IPS-18c (cell line): ENCODE measurements around the gene SEMA5B.

Source experiments
- H3K4me3 ChIP-seq: 2 replicates; pipeline ENCODE4 v1.7.0; 2013; ENCODE audit warnings: low read depth, mild to moderate bottlenecking, low read length, moderate library complexity; ENCODE audit not compliant: insufficient read depth
- H3K9me3 ChIP-seq: one replicate; pipeline ENCODE4 v1.6.1; 2013; ENCODE audit warnings: mild to moderate bottlenecking, low read length, moderate library complexity; ENCODE audit not compliant: control insufficient read depth, insufficient read depth

Gene SEMA5B

GRCh38 chr3:123012652-123013051 lies 14.9 kb downstream of the SEMA5B start:
- H3K4me3 ChIP-seq, result no peak overlapping the region
- H3K9me3 ChIP-seq, result no peaks in the 10 kb centered on the region

- Histone ChIP-seq H3K9me3 (no peaks in the 10 kb centered on the region), H3K4me3 (no peak overlapping the region)
These were observed 16.1 kb downstream of the SEMA5B start for GRCh38 chr3:123011447-123011846.

GRCh38 chr3:123008840-123009239 lies 18.7 kb downstream of the SEMA5B start:
- Histone ChIP-seq H3K4me3 (no peak overlapping the region), H3K9me3 (no peaks in the 10 kb centered on the region)

- H3K9me3 ChIP-seq, result no peaks in the 10 kb centered on the region
- H3K4me3 ChIP-seq, result no peak overlapping the region
These were observed 21.0 kb downstream of the SEMA5B start for GRCh38 chr3:123006609-123007008.

GRCh38 chr3:123005291-123005690 lies 22.3 kb downstream of the SEMA5B start:
- H3K9me3 ChIP-seq, result no peaks in the 10 kb centered on the region
- H3K4me3 ChIP-seq, result no peak overlapping the region

- H3K4me3 ChIP-seq, result no peak overlapping the region
These were observed 23.2 kb downstream of the SEMA5B start for GRCh38 chr3:123004201-123004918.

GRCh38 chr3:123002749-123003497 lies 24.6 kb downstream of the SEMA5B start:
- no peaks in the 10 kb centered on the region for H3K9me3 ChIP-seq
- no peak overlapping the region for H3K4me3 ChIP-seq

More at GRCh38 chr3:123004201-123004918, 23.2 kb downstream of the SEMA5B start:
- no peaks in the 10 kb centered on the region for H3K9me3 ChIP-seq

- no peaks in the 10 kb centered on the region for H3K9me3 ChIP-seq
These were observed 25.3 kb downstream of the SEMA5B start for GRCh38 chr3:123002100-123002748.

GRCh38 chr3:122998856-122999255 lies 28.7 kb downstream of the SEMA5B start:
- no peaks in the 10 kb centered on the region for H3K9me3 ChIP-seq
- no peak overlapping the region for H3K4me3 ChIP-seq

More at GRCh38 chr3:123002100-123002748, 25.3 kb downstream of the SEMA5B start:
- no peak overlapping the region for H3K4me3 ChIP-seq

- Histone ChIP-seq H3K4me3 (no peak overlapping the region), H3K9me3 (no peaks in the 10 kb centered on the region)
These were observed 29.4 kb downstream of the SEMA5B start for GRCh38 chr3:122998206-122998605.

- no peaks in the 10 kb centered on the region for H3K9me3 ChIP-seq
These were observed 31.5 kb downstream of the SEMA5B start for GRCh38 chr3:122996038-122996580.

GRCh38 chr3:122994954-122995353 lies 32.6 kb downstream of the SEMA5B start:
- H3K9me3 ChIP-seq, result no peaks in the 10 kb centered on the region
- H3K4me3 ChIP-seq, result no peak overlapping the region

More at GRCh38 chr3:122996038-122996580, 31.5 kb downstream of the SEMA5B start:
- H3K4me3 ChIP-seq, result no peak overlapping the region

GRCh38 chr3:122993124-122993978 lies 34.2 kb downstream of the SEMA5B start:
- Histone ChIP-seq H3K4me3 (no peak overlapping the region), H3K9me3 (no peaks in the 10 kb centered on the region)

- H3K9me3 ChIP-seq, result no peaks in the 10 kb centered on the region
- H3K4me3 ChIP-seq, result no peak overlapping the region
These were observed 34.9 kb downstream of the SEMA5B start for GRCh38 chr3:122992676-122993075.

GRCh38 chr3:122992133-122992532 lies 35.4 kb downstream of the SEMA5B start:
- no peaks in the 10 kb centered on the region for H3K9me3 ChIP-seq
- H3K4me3 ChIP-seq, result no peak overlapping the region

- Histone ChIP-seq H3K4me3 (no peak overlapping the region), H3K9me3 (no peaks in the 10 kb centered on the region)
These were observed 36.2 kb downstream of the SEMA5B start for GRCh38 chr3:122991236-122991985.
